IPS-11a (cell line): ENCODE measurements around the gene ETS2.
"Not testable (repeated sequence)": the region's sequence is repeated elsewhere in the genome, so short reads cannot be mapped to it uniquely, and the experiment has no call there.

Source experiments
- H3K4me3 ChIP-seq: one replicate; pipeline ENCODE4 v1.5.1; 2013; ENCODE audit warnings: low read depth, low read length, control low read depth

Gene ETS2

GRCh38 chr21:38816400-38816977 is 10.8 kb downstream of the ETS2 start:
- no peak overlapping the region for H3K4me3 ChIP-seq

GRCh38 chr21:38817371-38818324 is 11.9 kb downstream of the ETS2 start:
- no peak overlapping the region for H3K4me3 ChIP-seq

- no peak overlapping the region for H3K4me3 ChIP-seq
Measured at GRCh38 chr21:38818325-38818723, 12.6 kb downstream of the ETS2 start.

- no peak overlapping the region for H3K4me3 ChIP-seq
Measured at GRCh38 chr21:38819051-38819718, 13.5 kb downstream of the ETS2 start.

GRCh38 chr21:38819719-38820159 is 14.0 kb downstream of the ETS2 start:
- H3K4me3 ChIP-seq, result no peak overlapping the region

DNA sequence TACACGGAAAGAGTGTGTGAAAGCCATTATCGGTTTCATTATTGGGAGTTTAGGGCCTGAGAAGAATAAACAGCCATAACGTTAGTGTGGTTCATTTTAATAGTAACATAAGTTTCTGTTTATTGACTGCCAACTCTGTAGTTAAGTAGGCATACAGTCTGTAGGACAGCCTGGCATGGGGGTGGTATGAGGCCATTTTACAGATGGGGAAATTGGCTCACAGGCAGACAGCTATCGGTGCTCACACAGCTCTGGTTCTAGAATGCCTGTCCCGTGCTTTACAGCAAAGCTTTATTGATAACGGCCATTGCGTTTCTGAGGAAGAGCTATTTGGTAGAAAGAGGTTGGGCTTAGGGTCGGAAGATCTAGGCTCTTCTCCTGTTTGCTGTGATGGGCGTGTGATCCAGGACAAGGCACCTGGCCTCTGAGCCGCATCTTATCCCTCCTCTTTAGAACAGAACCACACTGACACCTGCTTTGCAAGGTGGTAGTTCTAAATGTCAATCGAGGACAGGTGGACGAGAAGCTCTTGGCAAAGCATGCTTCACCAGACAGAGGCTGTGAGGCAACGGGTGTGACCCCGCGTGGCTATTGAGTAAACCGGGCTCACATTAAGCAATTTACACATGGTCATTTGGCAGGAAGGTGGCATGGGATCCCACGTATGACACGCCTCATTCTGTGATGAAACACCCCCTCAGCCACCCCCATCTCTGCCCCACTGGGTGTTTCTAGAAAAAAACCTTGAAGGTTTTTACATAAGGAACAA is 14.9 kb downstream of the ETS2 start:
- H3K4me3 ChIP-seq, result no peak overlapping the region

DNA sequence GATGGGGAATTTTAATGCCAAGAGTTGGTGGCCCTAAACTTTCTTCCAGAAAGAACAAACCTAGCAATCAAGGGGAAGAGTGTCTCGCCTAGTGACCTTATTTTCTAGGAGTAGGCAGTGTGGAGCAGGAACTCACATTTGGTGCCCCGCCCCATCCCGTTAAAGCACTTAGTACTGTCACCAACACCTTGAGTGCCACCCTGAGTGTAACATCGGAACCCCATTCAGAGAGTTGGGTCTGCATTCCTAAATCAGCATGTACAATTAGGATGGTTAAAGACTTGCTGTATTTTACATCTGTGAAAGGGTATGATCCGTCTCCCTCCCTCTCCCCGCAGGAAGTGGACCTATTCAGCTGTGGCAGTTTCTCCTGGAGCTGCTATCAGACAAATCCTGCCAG is 15.5 kb downstream of the ETS2 start:
- H3K4me3 ChIP-seq, result no peak overlapping the region

- no peak overlapping the region for H3K4me3 ChIP-seq
Measured at GRCh38 chr21:38821959-38822682, 16.4 kb downstream of the ETS2 start.

- H3K4me3 ChIP-seq, result no peak overlapping the region
Measured at GRCh38 chr21:38822778-38823238, 17.1 kb downstream of the ETS2 start.

DNA sequence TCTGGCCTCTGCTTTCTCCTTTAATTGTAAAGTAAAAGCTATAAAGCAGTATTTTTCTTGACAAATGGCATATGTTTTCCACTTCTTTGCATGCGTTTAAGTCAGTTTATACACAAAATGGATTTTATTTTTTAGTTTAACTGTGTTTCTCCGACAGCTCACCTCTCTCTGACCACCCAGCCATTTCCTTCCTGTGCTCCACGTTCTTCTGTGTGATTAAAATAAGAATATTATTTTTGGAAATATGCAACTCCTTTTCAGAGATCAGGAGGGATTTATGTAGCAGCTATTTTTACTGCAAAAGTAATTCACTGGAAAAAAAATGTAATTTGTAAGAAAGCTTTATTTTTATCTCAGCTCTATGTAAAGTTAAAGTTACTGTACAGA is 18.0 kb downstream of the ETS2 start:
- H3K4me3 ChIP-seq, result no peak overlapping the region

DNA sequence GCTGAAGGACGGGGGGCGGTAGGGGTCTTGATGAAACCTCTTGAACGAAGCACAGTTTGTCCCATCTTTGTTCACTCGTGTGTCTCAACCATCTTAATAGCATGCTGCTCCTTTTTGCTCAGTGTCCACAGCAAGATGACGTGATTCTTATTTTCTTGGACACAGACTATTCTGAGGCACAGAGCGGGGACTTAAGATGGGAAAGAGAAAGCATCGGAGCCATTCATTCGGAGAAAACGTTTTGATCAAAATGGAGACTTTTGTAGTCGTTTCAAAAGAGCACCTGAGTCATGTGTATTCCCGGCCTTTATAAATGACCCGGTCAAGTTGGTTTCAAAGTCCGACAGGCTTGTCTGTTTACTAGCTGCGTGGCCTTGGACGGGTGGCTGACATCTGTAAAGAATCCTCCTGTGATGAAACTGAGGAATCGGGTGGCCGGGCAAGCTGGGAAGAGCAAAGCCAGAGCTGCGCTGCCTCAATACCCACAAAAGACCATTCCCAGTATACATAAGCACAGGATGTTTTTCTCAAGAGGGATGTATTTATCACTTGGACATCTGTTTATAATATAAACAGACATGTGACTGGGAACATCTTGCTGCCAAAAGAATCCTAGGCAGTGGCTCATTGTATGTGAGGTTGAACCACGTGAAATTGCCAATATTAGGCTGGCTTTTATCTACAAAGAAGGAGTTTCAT is 18.5 kb downstream of the ETS2 start:
- no peak overlapping the region for H3K4me3 ChIP-seq

DNA sequence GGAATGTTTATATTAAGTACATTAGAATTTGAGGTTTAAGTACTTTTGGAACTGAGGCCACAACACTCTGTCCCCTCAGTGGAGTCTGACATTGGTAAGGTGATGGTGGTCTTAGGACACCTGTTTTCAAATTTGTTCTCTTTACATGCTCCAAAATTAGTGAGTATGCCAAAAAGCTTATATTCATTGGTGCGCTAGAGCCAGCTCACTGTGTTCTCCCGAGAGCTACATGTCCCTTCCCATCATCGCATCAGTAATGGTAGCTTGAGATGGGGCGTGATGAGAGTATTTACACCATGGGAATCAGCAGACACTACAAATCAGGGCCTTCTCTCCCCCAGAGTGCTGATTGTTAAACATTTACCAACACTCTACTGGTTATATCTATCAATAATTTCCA is 19.5 kb downstream of the ETS2 start:
- no peak overlapping the region for H3K4me3 ChIP-seq

- no peak overlapping the region for H3K4me3 ChIP-seq
Measured at GRCh38 chr21:38825921-38826320, 20.2 kb downstream of the ETS2 start.

DNA sequence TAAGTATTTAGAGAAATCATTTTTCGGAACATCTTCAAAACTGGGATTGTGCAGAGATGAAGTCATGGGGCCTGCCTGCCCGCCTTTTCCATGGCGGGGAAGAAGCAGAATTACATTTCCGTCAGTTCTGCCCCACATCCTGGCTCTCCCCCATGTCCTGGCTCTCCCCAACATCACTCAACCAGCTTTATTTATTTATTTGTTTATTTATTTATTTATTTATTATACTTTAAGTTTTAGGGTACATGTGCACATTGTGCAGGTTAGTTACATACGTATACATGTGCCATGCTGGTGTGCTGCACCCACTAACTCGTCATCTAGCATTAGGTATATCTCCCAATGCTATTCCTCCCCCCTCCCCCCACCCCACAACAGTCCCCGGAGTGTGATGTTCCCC is 22.4 kb downstream of the ETS2 start:
- H3K4me3 ChIP-seq, result not testable (repeated sequence)

GRCh38 chr21:38830671-38831525 is 25.2 kb downstream of the ETS2 start:
- H3K4me3 ChIP-seq, result no peak overlapping the region

DNA sequence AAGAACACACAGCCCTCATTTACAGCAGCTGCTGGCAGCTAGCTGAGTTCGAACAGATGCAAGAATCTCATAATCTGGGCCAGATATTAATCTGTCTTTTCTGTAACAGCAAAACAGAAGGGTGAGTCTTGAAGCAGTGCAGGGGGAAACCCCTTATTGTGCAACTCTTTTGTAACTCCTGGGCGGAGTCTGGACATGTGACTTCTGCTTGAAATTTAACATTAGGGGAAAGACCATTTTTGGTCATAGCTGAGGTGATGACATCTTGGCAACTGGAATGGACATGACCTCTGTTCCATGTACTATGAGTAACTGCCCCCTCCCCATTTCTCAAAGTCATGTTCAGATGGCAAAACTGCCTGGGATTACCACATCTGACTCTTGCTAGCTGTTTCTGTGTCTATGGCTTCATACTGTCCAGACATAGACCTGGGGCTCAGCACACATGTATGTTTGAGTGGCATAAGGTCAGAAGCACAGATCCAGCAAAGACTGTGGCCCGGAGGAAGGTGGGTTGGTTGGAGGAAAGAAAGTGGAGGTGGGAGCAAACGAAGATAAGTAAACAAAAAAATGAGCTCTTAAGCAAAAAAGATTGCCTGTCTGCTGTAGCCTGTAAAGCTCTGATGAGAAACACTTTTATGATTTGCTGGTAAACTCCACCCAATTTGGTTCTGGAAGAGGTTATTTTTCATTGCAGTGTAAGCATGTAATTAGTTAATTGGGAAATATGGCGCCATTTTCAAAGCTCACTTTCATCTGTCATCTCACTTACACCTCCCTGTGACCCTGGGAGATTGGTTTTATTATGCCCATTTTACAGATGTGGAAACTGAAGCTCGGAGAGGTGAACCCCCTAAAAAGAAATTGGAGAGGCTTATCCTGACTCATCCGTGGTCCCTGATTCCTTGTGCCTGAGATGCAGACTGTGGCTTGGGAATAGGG is 26.1 kb downstream of the ETS2 start:
- no peak overlapping the region for H3K4me3 ChIP-seq

DNA sequence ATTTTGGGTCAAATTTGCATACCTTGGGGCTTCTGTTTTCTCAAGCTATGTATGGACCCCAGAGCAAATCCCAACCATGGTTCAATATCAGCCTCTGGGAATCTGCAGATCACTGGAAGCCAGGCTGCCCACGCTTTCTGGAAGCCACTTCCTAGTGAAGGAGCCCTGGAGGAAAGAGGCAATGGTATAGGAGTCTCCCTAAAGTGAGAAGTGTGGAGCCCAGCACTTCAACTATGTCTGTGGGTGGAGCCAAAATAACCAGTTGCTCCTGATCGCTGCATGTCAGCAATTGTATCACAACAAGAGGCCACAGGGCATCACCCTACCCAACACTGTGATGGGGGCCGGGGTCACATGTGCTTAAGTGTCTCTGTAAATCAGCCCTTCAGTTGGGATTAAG is 26.9 kb downstream of the ETS2 start:
- H3K4me3 ChIP-seq, result no peak overlapping the region

DNA sequence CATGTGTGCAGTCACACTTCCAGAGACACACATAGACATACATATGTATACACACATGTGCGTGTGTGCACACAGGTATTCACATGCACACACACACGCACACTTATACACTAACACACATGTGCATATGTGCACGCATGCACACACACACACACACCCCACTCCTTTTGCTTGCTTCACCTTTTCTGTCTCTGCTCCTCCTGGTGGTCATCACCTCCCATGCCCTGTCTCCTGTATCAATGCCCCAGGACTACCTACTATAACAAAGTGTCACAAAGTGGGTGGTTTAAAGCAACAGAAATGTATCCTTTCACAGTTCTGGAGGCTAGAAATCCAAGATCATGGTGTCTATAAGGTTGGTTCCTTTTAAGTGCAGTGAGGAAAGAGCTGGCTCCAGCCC is 27.4 kb downstream of the ETS2 start:
- no peak overlapping the region for H3K4me3 ChIP-seq
